ENCODE measurements around the gene MLC1. TPM values are rescaled to one million over a fixed set of nuclear protein-coding genes. Genes with fewer than 3 reads are reported as not detected.

Gene MLC1
- total and polyA plus RNA-seq, 4 experiments from 2014 or later, result 0.28 TPM; not detected in 3

GRCh38 chr22:50030297-50031188 is 54.7 kb downstream of the MLC1 start:
- Histone ChIP-seq H3K36me3 (ENCODE audit: insufficient read depth, low read length) (no peaks in the 10 kb centered on the region), H3K27me3 (ENCODE audit: insufficient read depth, low read length) (no peaks in the 10 kb centered on the region), H3K9me3 (ENCODE audit: control insufficient read depth in 1 of 2, low read length in 2 of 2) (no peaks in the 10 kb centered on the region), H3K27ac (ENCODE audit: low read depth, low read length) (no peak overlapping the region), H3K4me3 (ENCODE audit: low read length in 2 of 2) (no peak overlapping the region), H3K4me1 (ENCODE audit: insufficient read depth, low read length) (peaks cover 18% of the 10 kb centered on the region)
- Mint-ChIP-seq H3K4me3 (no peak overlapping the region), H3K4me1 (peaks cover 3 to 15% (median 8%) of the 10 kb centered on the region in 4 donors), H3K27me3 (peaks cover 0 to 8% of the 10 kb centered on the region in 2 donors), H3K36me3 (no peaks in the 10 kb centered on the region), H3K27ac (no peak overlapping the region), H3K9me3 (no peaks in the 10 kb centered on the region)
- DNase-seq, result peak; percentile 81 to 87 (median 84)
- ChIA-PET POLR2A (ENCODE audit: partially characterized antibody) (interaction anchor here (0.6 to 1.9 kb wide), 16 partner anchors 12 to 268 kb away, joined by 3 to 18 read pairs (median 4); partner anchors contain the start of gene PIM3), CTCF (ENCODE audit: partially characterized antibody) (interaction anchor here (0.6 to 3.6 kb wide), 23 partner anchors 11 to 269 kb away, joined by 3 to 58 read pairs (median 4); partner anchors contain the start of gene IL17REL)
- intact Hi-C loops (cut with micrococcal nuclease), result loop anchor here (1.0 kb wide), 3 partner anchors 37 to 263 kb away; no protein-coding TSS in a partner anchor

- Histone ChIP-seq H3K27ac (ENCODE audit: low read depth, low read length) (no peak overlapping the region), H3K36me3 (ENCODE audit: insufficient read depth, low read length) (no peaks in the 10 kb centered on the region), H3K4me1 (ENCODE audit: insufficient read depth, low read length) (peaks cover 18% of the 10 kb centered on the region), H3K27me3 (ENCODE audit: insufficient read depth, low read length) (no peaks in the 10 kb centered on the region), H3K4me3 (ENCODE audit: low read length in 2 of 2) (no peak overlapping the region), H3K9me3 (ENCODE audit: control insufficient read depth in 1 of 2, low read length in 2 of 2) (no peaks in the 10 kb centered on the region)
- Mint-ChIP-seq H3K27me3 (peaks cover 0 to 5% of the 10 kb centered on the region in 2 donors), H3K27ac (peak overlapping the region in 5 of 7 donors; percentile 22 to 73 (median 45)), H3K4me1 (peaks cover 3 to 11% (median 8%) of the 10 kb centered on the region in 4 donors), H3K9me3 (no peaks in the 10 kb centered on the region), H3K4me3 (peak overlapping the region in 2 of 8 donors; percentile 31 to 65), H3K36me3 (no peaks in the 10 kb centered on the region)
- POLR2A ChIA-PET (ENCODE audit: partially characterized antibody), result interaction anchor here (0.9 to 1.6 kb wide), 3 partner anchors 10 to 61 kb away, joined by 3 to 4 read pairs (median 4); no protein-coding TSS in a partner anchor
- CTCF ChIA-PET (ENCODE audit: partially characterized antibody), result interaction anchor here (1.0 to 1.7 kb wide), 4 partner anchors 9 to 101 kb away, joined by 3 to 8 read pairs (median 4); no protein-coding TSS in a partner anchor
- intact Hi-C loops (cut with micrococcal nuclease), result no loop called here
- peak; percentile 39 to 86 (median 46) for DNase-seq
Measured at GRCh38 chr22:50027639-50028537, 57.3 kb downstream of the MLC1 start.

- H3K27me3 ChIP-seq (ENCODE audit: insufficient read depth, low read length), result no peaks in the 10 kb centered on the region
- H3K4me3 Mint-ChIP-seq, result no peak overlapping the region
- no peak overlapping the region for H3K27ac ChIP-seq (ENCODE audit: low read depth, low read length)
- peaks cover 0 to 5% of the 10 kb centered on the region in 2 donors for H3K27me3 Mint-ChIP-seq
- H3K36me3 ChIP-seq (ENCODE audit: insufficient read depth, low read length), result no peaks in the 10 kb centered on the region
- ChIA-PET POLR2A (ENCODE audit: partially characterized antibody) (no interaction called here), CTCF (ENCODE audit: partially characterized antibody) (no interaction called here)
- no peak for DNase-seq
- H3K27ac Mint-ChIP-seq, result no peak overlapping the region
- H3K4me1 ChIP-seq (ENCODE audit: insufficient read depth, low read length), result peaks cover 18% of the 10 kb centered on the region
- intact Hi-C loops (cut with micrococcal nuclease), result no loop called here
- H3K4me1 Mint-ChIP-seq, result peaks cover 3 to 11% (median 8%) of the 10 kb centered on the region in 4 donors
- no peaks in the 10 kb centered on the region for H3K9me3 ChIP-seq (ENCODE audit: control insufficient read depth in 1 of 2, low read length in 2 of 2)
- no peaks in the 10 kb centered on the region for H3K36me3 Mint-ChIP-seq
- H3K4me3 ChIP-seq (ENCODE audit: low read length in 2 of 2), result no peak overlapping the region
- H3K9me3 Mint-ChIP-seq, result no peaks in the 10 kb centered on the region
Measured at GRCh38 chr22:50025993-50026392, 59.2 kb downstream of the MLC1 start.

DNA sequence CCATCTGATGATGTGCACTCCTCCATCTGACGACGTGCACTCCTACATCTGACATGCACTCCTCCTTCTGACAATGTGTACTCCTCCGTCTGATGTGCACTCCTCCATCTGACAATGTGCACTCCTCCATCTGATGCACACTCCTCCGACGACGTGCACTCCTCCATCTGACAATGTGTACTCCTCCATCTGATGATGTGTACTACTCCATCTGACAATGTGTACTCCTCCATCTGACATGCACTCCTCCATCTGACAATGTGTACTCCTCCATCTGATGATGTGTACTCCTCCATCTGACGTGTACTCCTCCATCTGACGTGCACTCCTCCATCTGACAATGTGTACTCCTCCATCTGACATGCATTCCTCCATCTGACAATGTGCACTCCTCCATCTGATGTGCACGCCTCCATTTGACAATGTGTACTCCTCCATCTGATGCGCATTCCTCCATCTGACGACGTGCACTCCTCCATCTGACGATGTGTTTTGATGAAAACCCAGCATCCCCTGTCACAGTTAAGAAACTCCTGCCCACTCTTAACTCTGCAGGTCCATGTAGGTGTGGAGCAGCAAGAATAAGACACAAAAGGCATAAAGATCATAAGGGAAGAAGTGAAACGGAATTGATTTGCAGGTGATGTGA is 62.9 kb downstream of the MLC1 start:
- intact Hi-C loops (cut with micrococcal nuclease), result no loop called here
- Mint-ChIP-seq H3K4me1 (peaks cover 0 to 20% (median 9%) of the 10 kb centered on the region in 4 donors), H3K27ac (no peak overlapping the region), H3K36me3 (no peaks in the 10 kb centered on the region), H3K27me3 (peaks cover 0 to 5% of the 10 kb centered on the region in 2 donors), H3K4me3 (no peak overlapping the region), H3K9me3 (no peaks in the 10 kb centered on the region)
- POLR2A ChIA-PET (ENCODE audit: partially characterized antibody), result no interaction called here
- DNase-seq, result no peak
- peaks cover 25% of the 10 kb centered on the region for H3K4me1 ChIP-seq (ENCODE audit: insufficient read depth, low read length)
- CTCF ChIA-PET (ENCODE audit: partially characterized antibody), result no interaction called here
- H3K27ac ChIP-seq (ENCODE audit: low read depth, low read length), result no peak overlapping the region
- H3K9me3 ChIP-seq (ENCODE audit: control insufficient read depth in 1 of 2, low read length in 2 of 2), result no peaks in the 10 kb centered on the region
- H3K36me3 ChIP-seq (ENCODE audit: insufficient read depth, low read length), result no peaks in the 10 kb centered on the region
- H3K27me3 ChIP-seq (ENCODE audit: insufficient read depth, low read length), result no peaks in the 10 kb centered on the region
- no peak overlapping the region for H3K4me3 ChIP-seq (ENCODE audit: low read length in 2 of 2)

GRCh38 chr22:50020606-50021005 is 64.6 kb downstream of the MLC1 start:
- intact Hi-C loops (cut with micrococcal nuclease), result no loop called here

GRCh38 chr22:50019316-50019715 is 65.9 kb downstream of the MLC1 start:
- no peak for DNase-seq

More at GRCh38 chr22:50020606-50021005, 64.6 kb downstream of the MLC1 start:
- DNase-seq, result no peak
- H3K36me3 Mint-ChIP-seq, result no peaks in the 10 kb centered on the region
- peaks cover 0 to 5% of the 10 kb centered on the region in 2 donors for H3K27me3 Mint-ChIP-seq
- Histone ChIP-seq H3K27me3 (ENCODE audit: insufficient read depth, low read length) (no peaks in the 10 kb centered on the region), H3K9me3 (ENCODE audit: control insufficient read depth in 1 of 2, low read length in 2 of 2) (no peaks in the 10 kb centered on the region), H3K36me3 (ENCODE audit: insufficient read depth, low read length) (no peaks in the 10 kb centered on the region), H3K4me1 (ENCODE audit: insufficient read depth, low read length) (peaks cover 41% of the 10 kb centered on the region), H3K4me3 (ENCODE audit: low read length in 2 of 2) (no peak overlapping the region), H3K27ac (ENCODE audit: low read depth, low read length) (no peak overlapping the region)
- H3K4me1 Mint-ChIP-seq, result peaks cover 0 to 21% (median 9%) of the 10 kb centered on the region in 4 donors
- CTCF ChIA-PET (ENCODE audit: partially characterized antibody), result no interaction called here
- H3K4me3 Mint-ChIP-seq, result no peak overlapping the region
- POLR2A ChIA-PET (ENCODE audit: partially characterized antibody), result no interaction called here
- no peaks in the 10 kb centered on the region for H3K9me3 Mint-ChIP-seq
- no peak overlapping the region for H3K27ac Mint-ChIP-seq

More at GRCh38 chr22:50019316-50019715, 65.9 kb downstream of the MLC1 start:
- peak overlapping the region; percentile 10 to 94 (median 82) for H3K27ac Mint-ChIP-seq
- Histone ChIP-seq H3K4me3 (ENCODE audit: low read length in 2 of 2) (no peak overlapping the region), H3K36me3 (ENCODE audit: insufficient read depth, low read length) (no peaks in the 10 kb centered on the region), H3K27me3 (ENCODE audit: insufficient read depth, low read length) (no peaks in the 10 kb centered on the region), H3K4me1 (ENCODE audit: insufficient read depth, low read length) (peaks cover 50% of the 10 kb centered on the region), H3K9me3 (ENCODE audit: control insufficient read depth in 1 of 2, low read length in 2 of 2) (no peaks in the 10 kb centered on the region), H3K27ac (ENCODE audit: low read depth, low read length) (peak overlapping the region; percentile 42)
- peaks cover 0 to 21% (median 9%) of the 10 kb centered on the region in 4 donors for H3K4me1 Mint-ChIP-seq
- intact Hi-C loops (cut with micrococcal nuclease), result loop anchor here (10.0 kb wide), 1 partner anchor 195 kb away; the partner anchor contains the start of gene BRD1
- CTCF ChIA-PET (ENCODE audit: partially characterized antibody), result interaction anchor here (2.0 to 2.3 kb wide), 2 partner anchors 8 to 11 kb away, joined by 5 to 8 read pairs; no protein-coding TSS in a partner anchor
- H3K4me3 Mint-ChIP-seq, result peak overlapping the region in 5 of 8 donors; percentile 38 to 83 (median 75)
- H3K36me3 Mint-ChIP-seq, result no peaks in the 10 kb centered on the region
- peaks cover 0 to under 1% of the 10 kb centered on the region in 2 donors for H3K27me3 Mint-ChIP-seq
- no peaks in the 10 kb centered on the region for H3K9me3 Mint-ChIP-seq
- POLR2A ChIA-PET (ENCODE audit: partially characterized antibody), result interaction anchor here (1.2 to 1.5 kb wide), 2 partner anchors 59 to 83 kb away, joined by 3 to 5 read pairs; partner anchors contain the start of gene PIM3

Measured in CD4-positive, alpha-beta memory T cell (primary cell).